Stimulated activated CD4-positive, alpha-beta T cell treated with anti-CD3 and anti-CD28 coated beads, Interleukin-2, amount 100 ng/mL, for 24 hours (primary cell): Measurements from ENCODE around the gene DMWD.

Experiments used
- DNase-seq, 2 donors: peaks; one replicate each; pipeline ENCODE4 v3.0.0-alpha.2; 2020

Gene DMWD

DNA sequence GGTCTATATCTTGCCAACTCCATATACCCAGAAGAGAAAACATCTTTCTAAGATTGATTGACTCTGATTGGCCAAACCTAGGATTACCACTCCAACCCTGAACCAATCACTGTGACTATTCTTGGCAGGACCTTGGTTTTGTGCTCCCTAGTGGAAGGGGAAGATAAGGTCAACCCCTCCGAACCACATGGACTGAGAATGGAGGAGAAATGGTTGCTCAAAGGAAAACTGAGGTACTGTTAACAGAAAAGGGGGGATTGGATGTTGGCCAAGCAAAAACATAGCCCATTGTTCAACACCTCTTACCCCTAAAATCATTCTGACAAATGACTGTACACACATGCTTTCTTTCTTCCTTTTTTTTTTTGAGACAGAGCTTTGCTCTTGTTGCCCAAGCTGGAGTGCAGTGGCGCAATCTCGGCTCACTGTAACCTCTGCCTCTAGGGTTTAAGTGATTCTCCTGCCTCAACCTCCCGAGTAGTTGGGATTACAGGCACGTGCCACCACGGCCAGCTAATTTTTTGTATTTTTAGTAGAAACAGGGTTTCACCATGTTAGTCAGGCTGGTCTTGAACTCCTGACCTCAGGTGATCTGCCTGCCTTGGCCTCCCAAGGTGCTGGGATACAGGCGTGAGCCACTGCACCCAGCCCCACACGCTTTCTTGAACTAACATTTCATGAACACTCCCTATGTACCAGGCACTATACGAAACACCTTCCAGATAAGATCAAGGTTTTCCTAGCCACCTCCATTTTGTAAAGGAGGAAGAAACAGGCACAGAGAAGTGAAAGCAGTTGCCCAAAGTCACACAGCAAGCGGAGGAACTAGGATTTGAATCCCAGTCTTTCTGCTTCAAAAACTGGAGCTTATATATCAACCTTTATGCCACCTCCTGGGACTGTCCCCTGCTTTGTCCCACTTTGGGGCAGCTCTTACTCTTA is 52.9 kb downstream of the DMWD start:
- DNase-seq, result no peak

DNA sequence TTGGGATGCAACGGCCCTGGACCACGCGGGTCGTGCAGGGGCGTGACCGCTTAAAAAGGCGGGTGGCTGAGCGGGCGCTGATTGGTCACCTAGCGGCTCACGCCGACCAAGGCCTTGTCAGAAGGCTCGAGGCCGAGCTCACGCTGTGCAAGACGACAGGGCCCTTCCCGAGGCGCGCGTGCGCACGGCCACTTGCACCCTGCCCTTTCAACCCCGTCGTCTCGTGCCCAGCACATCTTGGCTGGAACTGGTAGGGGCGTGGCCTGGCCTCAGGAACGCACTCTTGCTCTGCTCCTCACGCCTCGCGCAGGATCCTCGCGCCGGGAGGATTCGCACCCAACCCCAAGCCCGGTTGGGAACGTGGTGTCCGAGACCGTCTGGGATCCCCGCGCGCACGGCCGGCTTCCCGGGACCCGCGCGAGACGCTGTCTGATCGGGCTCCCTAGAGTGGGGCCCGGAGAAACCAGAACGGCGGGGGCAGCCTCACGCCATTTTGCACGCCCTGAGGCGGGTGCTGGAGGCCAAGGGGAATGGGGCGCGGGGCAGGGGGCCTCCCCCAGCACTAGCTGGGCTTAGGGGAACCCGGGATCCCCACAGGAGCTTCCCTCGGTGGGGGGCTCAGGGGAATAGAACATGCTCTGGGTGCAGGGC is 59.4 kb downstream of the DMWD start, which contains the start of gene MEIOSIN:
Gene MEIOSIN (plus strand): TSS at position 280 of the 651 bp plus-strand sequence. CDS start 1,938 bp downstream, outside the sequence.
- DNase-seq, result no peak
